MCF 10A (cell line): ENCODE data around the gene RAD51B. TPM values are rescaled to one million over a fixed set of nuclear protein-coding genes. Genes with fewer than 3 reads are reported as not detected.

Experiments
- BruUV-seq: library from RNA; stranded (reverse); fragments of 400-500 nt; replicated peaks from 2 replicates; lab custom pipeline; 2021; lab: Mats Ljungman, UMichigan
- CTCF ChIA-PET: fragments of 300-600 bp; sonication (Branson Sonifier 250); formaldehyde crosslinking; extraction: SDS; loops from one replicate; lab custom pipeline; 2021; ENCODE audit warnings: antibody characterized with exemption, inconsistent platforms; lab: Yijun Ruan, JAX
- POLR2A ChIA-PET: fragments of 300-600, 350-650 bp; sonication (Branson Sonifier 250); formaldehyde crosslinking; extraction: SDS; loops from one replicate; lab custom pipeline; 2020; ENCODE audit warnings: antibody characterized with exemption, inconsistent platforms; lab: Yijun Ruan, JAX
- DNase-seq: peaks from one replicate; pipeline ENCODE4 v3.0.0-alpha.2; 2018; ENCODE audit not compliant: unreplicated experiment
- H3K27ac Mint-ChIP-seq: one replicate; pipeline ENCODE4 v1.8.0; 2022; ENCODE audit warnings: mild to moderate bottlenecking, low read depth, mixed read lengths; ENCODE audit not compliant: unreplicated experiment
- H3K27me3 Mint-ChIP-seq: one replicate; pipeline ENCODE4 v1.8.0; 2022; ENCODE audit warnings: mixed read lengths; ENCODE audit not compliant: insufficient read depth, unreplicated experiment
- H3K36me3 Mint-ChIP-seq: one replicate; pipeline ENCODE4 v1.8.0; 2022; ENCODE audit warnings: mild to moderate bottlenecking, moderate library complexity, mixed read lengths; ENCODE audit not compliant: insufficient read depth, unreplicated experiment
- H3K4me1 Mint-ChIP-seq: one replicate; pipeline ENCODE4 v1.8.0; 2022; ENCODE audit warnings: mixed read lengths; ENCODE audit not compliant: insufficient read depth, unreplicated experiment
- H3K4me3 Mint-ChIP-seq: one replicate; pipeline ENCODE4 v1.8.0; 2022; ENCODE audit warnings: mild to moderate bottlenecking, moderate library complexity, mixed read lengths; ENCODE audit not compliant: unreplicated experiment
- H3K9me3 Mint-ChIP-seq: one replicate; pipeline ENCODE4 v1.8.0; 2022; ENCODE audit warnings: mixed read lengths; ENCODE audit not compliant: unreplicated experiment
- CTCF ChIP-seq: fragments of 200-600 bp; IDR thresholded peaks from one replicate; pipeline ENCODE4 v1.8.0; 2022; ENCODE audit warnings: antibody characterized with exemption, mild to moderate bottlenecking; ENCODE audit not compliant: unreplicated experiment
- intact Hi-C: fragments of 100-400 bp; cut with micrococcal nuclease; formaldehyde crosslinking; loops from 2 replicates; pipeline ENCODE4 v1.14.1; 2022
- total RNA-seq: library from RNA; stranded (reverse); gene quantifications from 2 replicates; pipeline ENCODE4 v1.2.3, GENCODE V29; 2022

Gene RAD51B
- total RNA-seq, 1 experiment from 2014 or later = 14.6 TPM

GRCh38 chr14:67887478-67887877 lies 67.9 kb downstream of the RAD51B start:
- H3K9me3 Mint-ChIP-seq = no peaks in the 10 kb centered on the region
- no peak overlapping the region for H3K4me3 Mint-ChIP-seq
- H3K27me3 Mint-ChIP-seq = no peaks in the 10 kb centered on the region
- DNase-seq = no peak
- intact Hi-C loops = no loop called here
- ChIA-PET CTCF (no interaction called here), POLR2A (no interaction called here)
- H3K36me3 Mint-ChIP-seq = no peaks in the 10 kb centered on the region
- BruUV-seq = no TSS peak
- H3K4me1 Mint-ChIP-seq = peaks cover 6% of the 10 kb centered on the region
- no peak for TF ChIP-seq CTCF
- H3K27ac Mint-ChIP-seq = no peak overlapping the region

GRCh38 chr14:67889455-67889854 lies 69.9 kb downstream of the RAD51B start:
- no peaks in the 10 kb centered on the region for H3K27me3 Mint-ChIP-seq
- H3K9me3 Mint-ChIP-seq = no peaks in the 10 kb centered on the region
- H3K27ac Mint-ChIP-seq = no peak overlapping the region
- no peak for TF ChIP-seq CTCF
- ChIA-PET CTCF (interaction anchor here (0.6 to 1.2 kb wide), 4 partner anchors 13 to 954 kb away, joined by 3 to 5 read pairs (median 4); no protein-coding TSS in a partner anchor), POLR2A (no interaction called here)
- no TSS peak for BruUV-seq
- no peaks in the 10 kb centered on the region for H3K36me3 Mint-ChIP-seq
- H3K4me1 Mint-ChIP-seq = peaks cover 3% of the 10 kb centered on the region
- no peak overlapping the region for H3K4me3 Mint-ChIP-seq
- no peak for DNase-seq
- intact Hi-C loops = no loop called here

GRCh38 chr14:67892466-67893100 lies 73.0 kb downstream of the RAD51B start:
- Mint-ChIP-seq H3K27me3 (no peaks in the 10 kb centered on the region), H3K4me1 (no peaks in the 10 kb centered on the region), H3K27ac (no peak overlapping the region), H3K4me3 (no peak overlapping the region), H3K9me3 (no peaks in the 10 kb centered on the region), H3K36me3 (no peaks in the 10 kb centered on the region)
- no peak for DNase-seq
- ChIA-PET CTCF (interaction anchor here (0.6 to 1.3 kb wide), 5 partner anchors 8 to 951 kb away, joined by 3 to 11 read pairs (median 4); no protein-coding TSS in a partner anchor), POLR2A (no interaction called here)
- BruUV-seq = no TSS peak
- no peak for TF ChIP-seq CTCF
- intact Hi-C loops = no loop called here

- ChIA-PET CTCF (interaction anchor here (0.5 to 2.8 kb wide), 3 partner anchors 34 to 925 kb away, joined by 4 to 8 read pairs (median 4); no protein-coding TSS in a partner anchor), POLR2A (interaction anchor here (0.6 to 1.7 kb wide), 2 partner anchors 9 to 944 kb away, joined by 5 read pairs; no protein-coding TSS in a partner anchor)
- H3K4me1 Mint-ChIP-seq = no peaks in the 10 kb centered on the region
- H3K4me3 Mint-ChIP-seq = no peak overlapping the region
- BruUV-seq = no TSS peak
- no peaks in the 10 kb centered on the region for H3K27me3 Mint-ChIP-seq
- no peak for TF ChIP-seq CTCF
- intact Hi-C loops = no loop called here
- DNase-seq = no peak
- H3K27ac Mint-ChIP-seq = no peak overlapping the region
- H3K36me3 Mint-ChIP-seq = peaks cover 6% of the 10 kb centered on the region
- no peaks in the 10 kb centered on the region for H3K9me3 Mint-ChIP-seq
Measured at GRCh38 chr14:67900231-67900630, 80.7 kb downstream of the RAD51B start.
